HG03378 (cell line): Measurements from ENCODE around the gene DSCAM.

ENCODE experiments used
- ATAC-seq: cut with Tn5 transposase; IDR thresholded peaks from one replicate; pipeline ENCODE4 v1.9.1; 2021; ENCODE audit warnings: mild to moderate bottlenecking, moderate library complexity; ENCODE audit not compliant: unreplicated experiment

DSCAM gene

DNA sequence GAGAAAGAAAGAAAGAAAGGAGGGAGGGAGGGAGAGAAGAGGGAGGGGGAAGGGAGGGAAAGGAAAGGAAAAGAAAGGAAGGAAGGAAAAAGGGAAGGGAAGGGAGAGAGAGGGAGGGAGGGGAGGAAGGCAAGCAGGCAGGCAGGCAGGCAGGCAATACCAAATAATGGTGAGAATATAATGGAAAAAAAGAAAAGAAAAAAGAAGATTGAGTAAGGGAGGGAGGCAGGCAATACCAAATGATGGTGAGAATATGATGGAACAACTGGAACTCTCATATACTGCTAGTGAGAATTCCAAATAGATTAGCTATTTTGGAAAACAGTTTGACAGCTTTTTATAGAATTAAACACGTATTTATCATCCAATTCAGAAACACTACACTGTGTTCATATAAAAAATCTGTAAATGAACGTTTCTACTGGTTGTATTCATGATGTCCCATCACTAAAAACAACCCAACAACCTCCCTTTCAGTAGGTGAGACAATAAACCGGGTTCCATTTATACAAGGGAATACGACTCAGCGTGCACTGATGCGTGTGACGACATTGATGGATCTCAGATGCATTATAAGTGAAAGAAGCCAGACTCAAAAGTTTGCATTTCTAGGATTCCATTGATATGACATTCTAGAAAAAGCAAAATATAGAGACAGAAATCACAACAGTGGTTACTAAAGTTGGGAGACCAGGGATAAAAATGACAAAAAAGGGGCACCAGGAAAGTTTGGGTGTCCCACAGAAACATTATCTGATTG is 226.4 kb downstream of the DSCAM start:
- no peak for ATAC-seq

DNA sequence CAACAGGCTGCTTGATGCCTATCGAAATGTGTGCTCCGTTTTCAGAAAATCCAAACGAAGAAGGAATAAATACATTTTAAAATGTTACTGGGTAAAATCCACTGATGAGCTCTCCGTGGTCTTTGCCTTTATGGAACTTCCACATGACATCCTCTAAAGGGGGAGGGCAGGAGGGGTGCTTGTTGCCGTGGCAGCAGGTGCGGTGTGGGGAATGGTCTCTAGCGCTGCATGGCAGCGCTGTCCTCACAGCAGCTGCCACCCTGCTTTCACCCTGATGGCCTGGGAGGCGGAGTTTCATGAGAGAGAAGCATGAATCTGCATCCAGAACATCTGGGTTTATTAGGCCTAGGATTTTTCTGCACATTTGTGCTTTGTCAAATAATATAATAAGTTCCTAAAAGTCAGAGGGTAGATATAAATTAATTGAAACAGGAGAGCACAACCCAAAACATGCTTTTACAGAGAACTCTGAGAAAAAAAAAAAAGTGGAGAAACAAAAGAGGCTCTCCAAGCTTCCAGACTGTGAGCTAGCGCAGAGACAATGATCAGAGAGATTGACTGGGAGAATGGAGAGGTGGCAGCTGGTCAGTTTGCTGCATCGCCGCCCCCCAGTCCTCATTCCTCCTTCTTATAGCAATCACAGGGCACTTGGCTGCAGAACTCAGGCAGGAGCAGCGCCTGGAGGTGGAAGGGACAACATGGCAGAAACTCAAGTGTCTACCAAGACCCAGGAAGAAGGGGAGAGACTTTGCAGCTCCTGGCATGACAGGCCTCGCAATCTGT is 228.6 kb downstream of the DSCAM start:
- ATAC-seq, result no peak

DNA sequence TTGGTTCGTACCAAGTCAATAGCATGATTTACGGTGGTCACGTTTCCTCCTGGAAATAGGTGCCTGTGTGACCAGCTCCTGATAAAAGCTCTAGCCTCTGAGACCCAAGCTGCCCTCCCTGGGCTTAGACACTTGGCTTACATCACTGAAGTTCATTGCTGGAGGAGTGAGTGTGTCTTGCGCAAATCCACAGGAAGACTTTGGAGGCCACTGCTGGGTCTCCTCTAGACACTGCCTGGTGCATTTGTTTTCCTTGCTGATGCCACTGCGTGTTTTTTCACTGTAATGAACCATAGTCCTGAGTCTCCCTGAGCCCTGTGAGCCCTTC is 230.6 kb downstream of the DSCAM start:
- ATAC-seq, result no peak

DNA sequence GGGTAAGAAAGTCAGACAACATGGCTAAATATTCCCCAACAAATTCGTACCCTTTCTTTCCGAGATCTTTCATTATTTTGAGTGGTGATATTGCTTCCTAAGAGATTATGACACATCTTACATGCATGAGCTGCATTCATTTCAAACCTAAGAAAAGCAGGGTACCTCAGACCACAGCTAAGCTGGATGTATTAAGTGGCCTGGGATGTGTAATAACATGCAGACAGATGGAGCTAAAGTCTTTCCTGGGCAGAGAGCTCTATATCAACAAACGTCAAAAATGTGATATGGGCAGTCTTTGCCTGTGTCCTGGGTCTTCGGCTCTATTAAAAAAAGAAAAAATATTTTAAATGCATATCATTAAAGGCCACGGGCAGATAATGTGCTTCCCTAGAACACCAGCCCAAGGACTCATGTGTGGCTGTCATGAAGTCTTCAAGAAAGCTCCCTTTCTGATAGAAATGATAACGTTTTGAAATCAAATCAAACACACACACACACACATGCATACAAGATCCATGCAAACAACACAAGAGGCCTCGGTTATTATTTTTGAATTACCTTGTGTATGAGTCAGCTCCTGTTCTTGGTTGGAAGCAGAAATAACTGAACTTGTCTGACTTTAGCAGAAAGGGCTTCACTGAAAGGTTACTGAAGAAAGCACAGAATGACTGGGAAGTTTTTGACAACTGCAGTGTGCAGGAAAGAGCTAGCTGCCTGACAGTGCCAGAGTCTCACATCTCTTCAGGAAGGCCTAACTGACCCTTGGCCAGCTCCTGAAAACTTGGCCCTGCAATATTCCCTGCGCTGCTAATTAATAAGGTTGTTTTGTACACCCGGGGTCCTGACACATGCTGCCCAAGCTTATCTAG is 231.2 kb downstream of the DSCAM start:
- ATAC-seq, result no peak

DNA sequence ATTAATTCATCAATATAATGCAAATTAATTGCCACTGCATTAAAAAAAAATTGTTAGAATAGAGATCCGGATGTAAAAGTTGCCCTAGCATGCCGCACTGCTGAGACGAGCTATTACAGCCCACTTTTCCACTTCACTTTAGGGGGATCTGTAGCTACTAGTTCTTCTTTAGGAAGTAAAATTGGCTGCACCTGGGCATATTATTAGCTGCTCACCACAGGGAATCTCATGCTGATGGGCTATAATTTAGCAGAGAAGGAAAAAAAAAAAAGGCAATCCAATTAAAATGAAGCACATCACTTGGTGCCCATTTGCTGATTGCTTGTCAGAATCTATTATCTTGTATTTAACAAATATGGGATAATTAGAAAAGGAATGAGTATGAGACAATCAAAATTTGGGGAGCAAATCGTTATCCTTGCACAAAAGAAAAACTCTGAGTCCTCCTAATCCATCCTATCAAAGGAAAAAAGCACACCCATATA is 233.4 kb downstream of the DSCAM start:
- no peak for ATAC-seq

DNA sequence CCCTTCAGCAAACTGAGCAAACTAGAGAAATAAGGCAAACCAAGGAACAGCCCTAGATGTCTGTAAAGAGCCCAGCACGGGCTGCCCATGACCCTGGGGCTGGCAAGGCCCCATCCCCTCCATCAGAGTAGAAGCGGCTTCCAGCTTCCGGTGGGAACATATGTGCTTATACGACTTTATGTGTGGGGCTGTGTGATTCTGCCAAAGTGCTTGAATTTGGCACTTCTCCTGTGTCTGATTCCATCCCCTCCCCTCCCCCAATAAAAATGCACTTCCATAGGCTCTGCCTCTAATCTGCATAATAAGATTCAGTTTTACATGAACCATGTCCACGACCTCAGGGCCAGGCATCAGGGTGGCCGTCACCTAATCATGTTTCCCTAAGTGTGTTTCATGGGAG is 236.6 kb downstream of the DSCAM start:
- no peak for ATAC-seq

DNA sequence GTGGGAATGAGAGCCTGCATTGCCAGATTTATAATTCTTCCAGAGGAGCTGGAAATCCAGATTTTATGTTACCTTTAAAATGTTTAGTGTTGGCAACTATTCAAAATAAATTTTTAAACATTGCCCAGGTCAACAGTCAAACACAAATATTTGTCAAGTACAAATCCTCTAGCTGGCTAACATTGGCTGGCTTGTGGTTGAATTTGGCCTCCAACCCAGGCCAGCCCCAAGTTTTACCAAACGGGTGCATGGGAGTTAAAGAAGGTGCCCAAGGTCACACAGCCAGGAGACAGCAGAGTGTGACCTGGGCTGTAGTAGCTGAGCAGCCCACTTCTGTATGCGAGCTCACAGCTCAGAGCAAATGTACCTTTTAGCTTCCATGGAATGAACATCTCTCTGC is 240.6 kb downstream of the DSCAM start:
- ATAC-seq, result no peak

DNA sequence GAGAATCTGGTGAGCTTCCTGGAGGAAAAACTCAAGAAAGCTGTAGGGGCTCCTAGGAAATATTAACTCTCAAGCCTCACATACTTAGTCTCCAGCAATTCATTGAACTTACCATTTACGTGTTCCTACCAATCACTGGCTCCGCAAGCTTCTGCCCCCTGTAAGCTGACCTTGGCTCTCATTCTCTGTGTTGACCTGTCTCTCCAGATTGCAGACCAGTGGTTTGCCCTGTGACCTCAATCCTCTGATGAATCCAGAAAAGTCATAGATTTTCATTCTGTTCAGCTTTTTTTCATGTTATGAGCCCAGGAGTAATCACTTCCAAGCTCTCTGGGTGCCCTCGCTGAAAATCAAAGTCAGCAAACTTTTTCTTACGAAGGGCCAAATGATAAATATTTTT is 241.9 kb downstream of the DSCAM start:
- ATAC-seq, result no peak

DNA sequence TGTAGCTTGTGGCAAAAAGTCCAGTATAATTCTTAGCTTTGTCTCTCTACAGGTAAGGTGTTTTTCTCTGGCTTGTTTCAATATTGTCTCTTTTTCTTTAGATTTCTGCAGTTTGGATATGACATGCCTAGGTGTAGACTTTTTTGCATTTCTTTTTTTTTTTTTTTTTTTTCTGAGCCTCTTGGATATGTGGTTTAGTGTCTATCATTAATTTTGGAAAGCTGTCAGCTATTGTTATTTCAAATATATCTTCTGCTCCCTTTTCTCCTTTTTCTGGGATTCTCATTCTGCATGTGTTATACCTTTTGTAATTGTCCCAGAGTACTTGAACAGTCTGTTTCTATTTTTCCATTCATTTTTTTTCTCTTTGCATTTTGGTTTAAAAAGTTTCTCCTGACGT is 243.2 kb downstream of the DSCAM start:
- no peak for ATAC-seq

DNA sequence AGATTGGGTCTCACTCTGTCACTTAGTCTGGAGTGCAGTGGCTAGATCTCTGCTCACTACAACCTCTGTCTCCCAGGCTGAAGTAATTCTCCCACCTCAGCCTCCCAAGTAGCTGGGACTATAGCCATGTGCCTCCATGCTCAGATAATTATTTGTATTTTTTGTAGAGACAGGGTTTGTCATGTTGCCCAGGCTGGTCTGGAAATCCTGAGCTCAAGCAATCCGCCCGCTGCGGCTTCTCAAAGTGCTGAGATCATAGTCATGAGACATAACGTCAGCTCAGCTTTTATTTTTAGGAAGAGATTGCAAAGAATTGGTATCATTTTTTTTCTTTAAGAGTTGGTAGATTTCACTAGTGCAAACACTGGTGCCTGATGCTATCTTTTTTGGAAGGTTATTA is 244.9 kb downstream of the DSCAM start:
- no peak for ATAC-seq

DNA sequence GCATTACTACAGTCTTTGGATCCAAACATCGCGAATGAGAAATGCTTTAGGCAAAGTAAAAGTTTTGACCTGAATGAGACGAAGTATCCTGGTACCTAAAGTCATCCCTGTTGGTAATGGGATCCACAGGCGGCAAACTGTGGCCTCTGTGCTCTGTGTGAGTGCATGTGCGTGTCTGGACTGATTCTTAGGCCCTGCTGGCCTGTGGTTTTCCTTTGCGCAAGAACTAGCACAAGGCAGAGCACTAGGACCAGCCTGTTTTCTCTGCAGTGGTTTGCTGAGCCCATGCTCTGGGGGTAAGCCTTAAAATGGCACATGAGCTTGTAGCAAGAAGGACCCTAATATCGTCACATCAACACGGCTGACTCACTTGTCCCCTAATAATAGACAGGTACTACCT is 251.2 kb downstream of the DSCAM start:
- ATAC-seq, result no peak

DNA sequence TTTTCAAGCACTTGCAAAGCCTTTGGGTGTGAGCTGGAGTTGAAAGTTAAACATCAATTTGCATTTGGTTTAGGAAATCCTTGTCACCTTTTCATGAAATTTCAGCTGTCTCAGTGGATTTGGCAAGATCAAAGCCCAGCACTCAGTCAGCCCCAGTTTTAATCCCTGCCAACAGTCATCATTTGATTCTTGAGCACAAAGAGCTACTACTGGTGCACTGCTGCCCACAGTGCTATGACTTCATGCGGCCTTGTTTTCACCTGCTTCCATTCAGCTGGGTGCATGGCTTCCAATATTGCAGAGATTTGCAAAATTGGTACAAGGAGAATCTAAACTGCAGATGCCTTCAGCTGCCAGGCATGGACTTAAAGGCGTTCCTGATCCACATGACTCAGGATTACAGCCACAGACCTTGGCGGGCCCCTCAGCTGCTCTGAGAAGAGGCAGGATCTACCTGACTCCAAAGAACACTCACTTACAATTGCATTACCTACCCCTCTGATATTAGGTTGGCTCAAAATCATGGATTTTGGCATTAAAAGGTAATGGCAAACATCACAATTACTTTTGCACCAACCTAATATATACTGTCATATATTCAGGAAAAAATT is 259.1 kb downstream of the DSCAM start:
- no peak for ATAC-seq

DNA sequence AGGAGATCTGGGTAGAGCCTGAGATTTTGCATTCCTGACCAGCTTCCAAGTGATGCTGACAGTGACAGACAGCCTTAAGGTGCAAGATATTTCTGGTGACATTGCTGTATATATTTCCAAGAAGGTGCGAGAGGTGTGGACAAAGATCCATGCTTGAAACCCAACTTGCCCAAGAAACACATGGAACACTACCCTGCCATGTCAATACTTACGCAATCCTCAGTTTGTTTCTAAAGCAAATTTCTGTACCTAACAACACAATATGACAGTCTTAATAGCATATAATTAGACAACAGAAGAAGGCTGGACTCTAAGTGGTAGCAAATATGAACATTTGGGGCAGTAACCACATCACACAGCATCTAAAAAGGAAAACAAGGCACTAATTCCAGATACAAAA is 260.4 kb downstream of the DSCAM start:
- no peak for ATAC-seq

DNA sequence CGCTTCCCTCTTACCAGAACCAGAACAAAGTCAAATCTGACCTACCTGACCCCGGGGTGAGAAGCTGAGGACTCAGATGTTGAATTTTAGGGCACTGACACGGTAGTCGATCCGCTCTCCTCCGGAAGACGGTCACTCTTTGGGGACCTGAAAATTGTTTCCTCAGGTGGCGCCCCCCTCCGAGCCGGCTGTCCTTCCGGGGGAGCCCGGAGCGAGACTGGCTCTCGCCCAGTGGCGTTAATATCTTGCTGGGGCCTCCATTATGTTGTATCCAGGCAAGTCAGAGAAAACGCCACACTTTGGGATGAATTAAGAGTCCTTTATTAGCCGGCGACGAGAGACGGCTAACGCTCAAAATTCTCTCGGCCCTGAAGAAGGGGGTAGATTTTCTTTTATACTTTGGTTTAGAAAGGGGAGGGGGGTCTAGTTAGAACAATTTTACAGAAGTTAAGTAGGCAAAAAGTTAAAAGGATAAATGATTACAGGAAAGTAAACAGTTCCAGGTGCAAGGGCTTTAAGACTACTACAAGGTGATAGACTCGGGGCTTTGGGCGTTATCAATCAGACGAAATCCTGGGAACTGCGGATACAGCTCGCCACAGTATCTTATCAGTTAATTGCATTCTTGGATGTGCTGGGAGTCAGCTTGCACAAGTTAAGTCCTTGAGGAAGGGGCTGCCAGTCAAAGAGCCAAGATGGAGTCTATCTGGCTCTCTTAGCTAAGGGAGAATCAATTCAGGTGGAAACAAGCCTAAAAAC is 269.5 kb downstream of the DSCAM start:
- ATAC-seq, result no peak

DNA sequence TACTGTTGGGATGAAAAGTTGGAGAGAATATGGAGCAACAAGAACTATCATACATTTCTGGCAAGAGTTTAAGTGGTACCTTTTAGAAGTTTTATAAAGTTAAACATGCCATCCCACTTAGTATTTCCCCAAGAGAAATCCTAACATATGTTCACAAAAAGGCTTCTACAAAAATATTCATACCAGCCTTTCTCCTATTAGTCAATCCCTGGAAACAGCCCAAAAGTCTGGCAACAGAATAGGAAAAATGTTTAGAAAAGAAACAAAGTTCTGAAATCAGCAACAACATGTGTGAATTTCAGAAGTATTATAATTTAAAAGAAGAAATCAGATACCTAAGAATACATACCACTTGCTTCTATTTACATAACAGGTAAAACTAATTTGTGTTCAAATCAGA is 271.0 kb downstream of the DSCAM start:
- ATAC-seq, result no peak

DNA sequence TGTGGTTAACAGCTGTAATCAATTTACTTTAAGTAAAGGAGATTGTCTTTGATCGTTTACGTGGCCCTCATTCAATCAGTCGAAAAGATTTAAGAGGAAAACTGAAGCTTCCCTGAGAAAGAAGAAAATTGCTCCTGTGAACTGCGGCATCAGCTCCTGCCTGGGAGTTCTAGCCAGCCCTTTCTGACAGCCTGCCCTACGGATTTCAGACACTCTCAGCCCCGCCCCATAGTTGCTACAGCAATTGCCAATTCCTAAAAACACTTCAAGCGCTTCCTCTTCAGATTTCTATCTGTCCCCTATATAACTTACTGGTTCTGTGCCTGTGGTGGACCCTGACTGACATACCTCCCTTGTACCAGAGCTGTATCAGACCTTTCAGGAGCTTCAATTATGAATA is 277.6 kb downstream of the DSCAM start:
- ATAC-seq, result no peak

DNA sequence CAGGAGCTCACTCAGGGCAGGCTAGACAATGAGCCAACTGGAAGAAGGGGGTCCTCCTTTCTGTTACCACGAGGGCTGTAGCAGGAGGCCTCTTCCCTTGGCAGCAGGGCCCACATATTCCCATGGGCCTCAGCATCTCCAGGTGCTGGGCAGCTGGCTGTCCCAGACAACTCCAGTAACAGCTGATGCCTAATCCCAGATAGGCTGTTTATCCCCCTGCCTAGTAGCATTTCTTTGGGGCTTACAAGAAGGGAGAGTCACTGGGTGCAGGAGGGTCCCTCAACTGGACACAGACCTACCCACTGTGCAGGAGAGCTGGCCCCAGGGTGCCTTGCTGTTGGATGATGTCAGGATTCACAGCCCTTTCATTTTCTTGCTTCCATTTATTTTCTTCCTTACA is 278.2 kb downstream of the DSCAM start:
- no peak for ATAC-seq

DNA sequence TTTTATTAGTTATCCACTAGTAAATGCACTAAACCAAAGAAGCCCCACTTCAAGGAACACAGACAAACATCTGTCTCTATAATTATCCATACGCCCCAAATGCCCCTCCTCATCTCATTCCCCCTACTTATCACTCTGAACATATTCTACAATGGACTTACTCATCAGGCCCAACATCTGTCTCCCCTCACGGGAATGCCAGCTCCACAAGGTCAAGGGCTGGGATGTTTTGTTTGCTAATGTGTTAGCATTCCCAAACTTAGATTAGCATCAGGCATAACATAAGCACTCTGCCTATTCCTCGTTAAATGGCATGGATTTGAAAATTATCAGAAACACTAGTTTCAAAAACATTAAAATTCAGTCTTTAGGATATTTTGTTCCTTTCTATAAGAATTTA is 279.5 kb downstream of the DSCAM start:
- no peak for ATAC-seq

DNA sequence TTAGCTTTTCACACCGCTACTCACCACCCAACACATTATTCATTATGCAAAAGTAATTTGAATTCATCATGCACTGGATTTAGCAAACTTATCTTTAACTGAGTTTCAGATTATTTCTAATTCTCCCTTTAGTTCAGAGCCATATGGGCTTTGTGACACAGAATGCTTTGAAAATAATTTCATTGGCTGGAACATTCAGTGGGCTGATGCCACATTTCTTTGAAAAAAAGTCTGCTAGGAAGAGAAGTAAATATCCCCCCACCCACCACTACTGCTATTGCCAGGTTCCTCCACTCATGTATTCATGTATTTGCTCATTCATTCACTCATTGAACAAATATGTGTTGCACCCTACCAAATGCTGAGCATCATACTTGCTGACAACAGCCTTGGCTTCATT is 280.5 kb downstream of the DSCAM start:
- ATAC-seq, result no peak

DNA sequence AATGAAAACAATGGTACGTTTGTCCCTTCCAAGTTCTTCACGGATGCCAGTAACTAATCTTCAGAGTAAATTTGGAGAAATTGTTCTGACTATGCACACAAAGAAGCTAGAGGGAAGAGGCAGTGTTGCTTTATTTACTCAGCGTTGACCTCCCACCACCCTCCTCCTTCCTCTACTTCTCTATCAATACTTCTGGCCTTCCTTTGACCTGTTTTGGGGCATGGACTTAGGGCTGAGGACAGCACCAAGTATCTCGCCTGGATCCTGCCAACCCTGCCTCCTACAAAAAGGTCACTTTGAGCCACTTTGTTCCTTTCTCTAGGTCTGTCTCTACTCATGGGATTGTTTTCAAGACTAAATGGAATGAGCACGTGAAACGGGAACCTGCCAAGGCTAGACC is 282.6 kb downstream of the DSCAM start:
- ATAC-seq, result no peak
